MG63 (cell line): ENCODE results near the gene AQP1. TPM values are rescaled to one million over a fixed set of nuclear protein-coding genes. Genes with fewer than 3 reads are reported as not detected.

Experiments
- DNase-seq: peaks from one replicate; pipeline ENCODE4 v3.0.0-alpha.2; 2020
- H3K27me3 ChIP-seq: fragments of 250-450 bp; sonication (Bioruptor Pico); 2 replicates; pipeline ENCODE4 v1.5.1; 2020; ENCODE audit warnings: mild to moderate bottlenecking, moderate library complexity
- H3K36me3 ChIP-seq: fragments of 250-450 bp; sonication (Bioruptor Pico); 2 replicates; pipeline ENCODE4 v1.5.1; 2020; ENCODE audit warnings: mild to moderate bottlenecking, moderate library complexity
- H3K4me3 ChIP-seq: fragments of 250-450 bp; sonication (Bioruptor Pico); 2 replicates; pipeline ENCODE4 v1.5.1; 2020; ENCODE audit warnings: mild to moderate bottlenecking, moderate library complexity
- H3K9me3 ChIP-seq: fragments of 250-450 bp; sonication (Bioruptor Pico); 2 replicates; pipeline ENCODE4 v1.5.1; 2020; ENCODE audit warnings: mild to moderate bottlenecking, moderate library complexity
- total RNA-seq: library from RNA; depleted of rRNA; stranded (reverse); fragments of >200 nt; shearing (Covaris generic); gene quantifications from 2 replicates; pipeline ENCODE4 v1.2.3, GENCODE V29; 2014; ENCODE audit warnings: low replicate concordance

The AQP1 gene
- total RNA-seq, 1 experiment from 2014 or later: not detected

- no peaks in the 10 kb centered on the region for H3K36me3 ChIP-seq
- H3K27me3 ChIP-seq: no peaks in the 10 kb centered on the region
- no peak for DNase-seq
- no peak overlapping the region for H3K4me3 ChIP-seq
- no peaks in the 10 kb centered on the region for H3K9me3 ChIP-seq
These were observed 523 bp downstream of the AQP1 start for GRCh38 chr7:30912021-30912730.

GRCh38 chr7:30912731-30912985 lies 1.0 kb downstream of the AQP1 start:
- H3K9me3 ChIP-seq: no peaks in the 10 kb centered on the region
- H3K36me3 ChIP-seq: no peaks in the 10 kb centered on the region
- H3K4me3 ChIP-seq: no peak overlapping the region
- no peaks in the 10 kb centered on the region for H3K27me3 ChIP-seq
- DNase-seq: no peak

- H3K4me3 ChIP-seq: no peak overlapping the region
- no peaks in the 10 kb centered on the region for H3K36me3 ChIP-seq
- DNase-seq: no peak
- H3K9me3 ChIP-seq: no peaks in the 10 kb centered on the region
- H3K27me3 ChIP-seq: no peaks in the 10 kb centered on the region
These were observed 1.5 kb downstream of the AQP1 start for GRCh38 chr7:30912986-30913811.

GRCh38 chr7:30913821-30914515 lies 2.3 kb downstream of the AQP1 start:
- no peaks in the 10 kb centered on the region for H3K27me3 ChIP-seq
- no peaks in the 10 kb centered on the region for H3K9me3 ChIP-seq
- DNase-seq: no peak
- no peaks in the 10 kb centered on the region for H3K36me3 ChIP-seq
- no peak overlapping the region for H3K4me3 ChIP-seq

- peak; percentile 61 for DNase-seq
- H3K4me3 ChIP-seq: no peak overlapping the region
These were observed 2.9 kb downstream of the AQP1 start for GRCh38 chr7:30914596-30914995.

GRCh38 chr7:30915005-30915601 lies 3.5 kb downstream of the AQP1 start:
- Histone ChIP-seq H3K36me3 (no peaks in the 10 kb centered on the region), H3K9me3 (no peaks in the 10 kb centered on the region), H3K27me3 (no peaks in the 10 kb centered on the region), H3K4me3 (no peak overlapping the region)
- DNase-seq: no peak

More at GRCh38 chr7:30914596-30914995, 2.9 kb downstream of the AQP1 start:
- Histone ChIP-seq H3K36me3 (no peaks in the 10 kb centered on the region), H3K9me3 (no peaks in the 10 kb centered on the region), H3K27me3 (no peaks in the 10 kb centered on the region)

GRCh38 chr7:30915751-30916150 lies 4.1 kb downstream of the AQP1 start:
- no peak overlapping the region for H3K4me3 ChIP-seq
- DNase-seq: no peak
- no peaks in the 10 kb centered on the region for H3K9me3 ChIP-seq
- no peaks in the 10 kb centered on the region for H3K36me3 ChIP-seq
- H3K27me3 ChIP-seq: no peaks in the 10 kb centered on the region

GRCh38 chr7:30916255-30916654 lies 4.6 kb downstream of the AQP1 start:
- no peak for DNase-seq
- Histone ChIP-seq H3K36me3 (no peaks in the 10 kb centered on the region), H3K4me3 (no peak overlapping the region), H3K27me3 (no peaks in the 10 kb centered on the region), H3K9me3 (no peaks in the 10 kb centered on the region)

GRCh38 chr7:30916767-30917166 lies 5.1 kb downstream of the AQP1 start:
- DNase-seq: no peak
- H3K36me3 ChIP-seq: no peaks in the 10 kb centered on the region
- no peaks in the 10 kb centered on the region for H3K9me3 ChIP-seq
- no peak overlapping the region for H3K4me3 ChIP-seq
- no peaks in the 10 kb centered on the region for H3K27me3 ChIP-seq

- no peak for DNase-seq
- H3K36me3 ChIP-seq: no peaks in the 10 kb centered on the region
- no peak overlapping the region for H3K4me3 ChIP-seq
- H3K9me3 ChIP-seq: no peaks in the 10 kb centered on the region
- no peaks in the 10 kb centered on the region for H3K27me3 ChIP-seq
These were observed 5.7 kb downstream of the AQP1 start for GRCh38 chr7:30917216-30917893.

GRCh38 chr7:30918676-30919075 lies 7.0 kb downstream of the AQP1 start:
- Histone ChIP-seq H3K27me3 (no peaks in the 10 kb centered on the region), H3K9me3 (no peaks in the 10 kb centered on the region), H3K4me3 (no peak overlapping the region), H3K36me3 (no peaks in the 10 kb centered on the region)
- no peak for DNase-seq

- DNase-seq: no peak
- no peaks in the 10 kb centered on the region for H3K27me3 ChIP-seq
- H3K36me3 ChIP-seq: no peaks in the 10 kb centered on the region
- no peak overlapping the region for H3K4me3 ChIP-seq
- H3K9me3 ChIP-seq: no peaks in the 10 kb centered on the region
These were observed 8.4 kb downstream of the AQP1 start for GRCh38 chr7:30920021-30920583.

GRCh38 chr7:30920584-30921539 lies 9.2 kb downstream of the AQP1 start:
- H3K9me3 ChIP-seq: no peaks in the 10 kb centered on the region
- DNase-seq: peak; percentile 59
- H3K36me3 ChIP-seq: no peaks in the 10 kb centered on the region
- H3K4me3 ChIP-seq: no peak overlapping the region
- no peaks in the 10 kb centered on the region for H3K27me3 ChIP-seq

- H3K36me3 ChIP-seq: no peaks in the 10 kb centered on the region
- DNase-seq: no peak
- no peaks in the 10 kb centered on the region for H3K27me3 ChIP-seq
- H3K4me3 ChIP-seq: no peak overlapping the region
- H3K9me3 ChIP-seq: no peaks in the 10 kb centered on the region
These were observed 10.1 kb downstream of the AQP1 start for GRCh38 chr7:30921540-30922401.

- no peaks in the 10 kb centered on the region for H3K27me3 ChIP-seq
- H3K9me3 ChIP-seq: no peaks in the 10 kb centered on the region
- H3K4me3 ChIP-seq: no peak overlapping the region
- H3K36me3 ChIP-seq: no peaks in the 10 kb centered on the region
- no peak for DNase-seq
These were observed 10.9 kb downstream of the AQP1 start for GRCh38 chr7:30922596-30922995.
